Stimulated activated naive CD8-positive, alpha-beta T cell treated with anti-CD3 and anti-CD28 coated beads, Interleukin-15, amount 100 ng/mL, for 72 hours (primary cell): Measurements from ENCODE around the gene SDC1.

Source experiments
- ATAC-seq: fragments of 150-1000 bp; cut with Tn5 transposase; 2 replicates; pipeline ENCODE4 v1.10.0; 2021; ENCODE audit warnings: mild to moderate bottlenecking, moderate library complexity
- DNase-seq, 2 donors: peaks; one replicate each; pipeline ENCODE4 v3.0.0; 2021 to 2022
- H3K27ac Mint-ChIP-seq, 2 donors: one replicate each; pipeline ENCODE4 v1.8.0; 2022; ENCODE audit warnings: mild to moderate bottlenecking in 2 of 2, mixed read lengths in 2 of 2, moderate library complexity in 2 of 2
- H3K27me3 Mint-ChIP-seq: one replicate; pipeline ENCODE4 v1.8.0; 2022; ENCODE audit warnings: mixed read lengths
- H3K4me1 Mint-ChIP-seq: one replicate; pipeline ENCODE4 v1.8.0; 2022; ENCODE audit warnings: mild to moderate bottlenecking, mixed read lengths
- H3K4me3 Mint-ChIP-seq, 2 donors: one replicate each; pipeline ENCODE4 v1.8.0; 2022; ENCODE audit warnings: mild to moderate bottlenecking in 2 of 2, mixed read lengths in 2 of 2, moderate library complexity in 1 of 2
- H3K9me3 Mint-ChIP-seq, 2 donors: one replicate each; pipeline ENCODE4 v1.8.0; 2022; ENCODE audit warnings: mixed read lengths in 2 of 2

The SDC1 gene

DNA sequence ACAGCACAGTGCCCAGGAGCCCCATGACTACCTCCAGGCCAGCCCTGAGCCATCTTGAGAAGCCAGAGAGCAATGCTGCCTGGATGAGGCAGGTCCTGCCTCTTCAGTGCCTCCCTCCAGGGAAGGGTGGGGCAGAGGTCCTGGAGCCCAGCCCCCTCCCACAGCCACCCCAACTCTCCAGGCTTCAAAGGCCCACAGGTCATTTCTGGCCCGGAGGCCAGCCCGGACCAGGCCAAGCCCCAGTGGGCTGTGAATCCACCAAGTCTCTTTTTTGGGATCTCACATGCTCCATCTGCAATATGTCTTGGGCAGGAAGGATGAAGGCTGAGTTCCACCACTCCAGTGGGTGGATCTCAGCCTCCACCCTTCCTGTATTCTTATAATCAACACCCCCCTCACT is 36.7 kb downstream of the SDC1 start:
- no peak overlapping the region for H3K4me3 Mint-ChIP-seq
- H3K9me3 Mint-ChIP-seq, result no peaks in the 10 kb centered on the region
- ATAC-seq (no peak), DNase-seq (no peak)
- no peaks in the 10 kb centered on the region for H3K4me1 Mint-ChIP-seq
- peaks cover 5% of the 10 kb centered on the region for H3K27me3 Mint-ChIP-seq
- no peak overlapping the region for H3K27ac Mint-ChIP-seq

DNA sequence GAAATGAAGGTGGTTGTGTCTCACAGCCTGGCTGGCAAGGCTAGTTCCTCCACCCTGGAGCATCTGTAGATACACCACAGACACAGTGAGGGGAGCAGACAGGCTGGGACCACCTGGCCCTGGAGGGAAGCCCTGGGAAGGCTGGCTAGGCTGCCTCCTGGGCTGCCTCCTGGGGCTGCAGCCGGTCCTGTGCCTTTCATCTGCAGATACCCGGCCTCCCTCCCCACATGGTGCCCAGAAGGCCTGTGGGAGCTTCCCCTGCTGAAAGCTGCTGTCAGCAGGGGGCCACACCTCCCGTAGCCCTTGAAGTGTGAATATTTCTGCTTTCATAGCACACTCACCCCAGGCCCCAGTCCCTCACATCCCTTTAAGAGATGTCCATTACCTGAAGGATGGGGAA is 37.6 kb downstream of the SDC1 start:
- Mint-ChIP-seq H3K27ac (no peak overlapping the region), H3K27me3 (peaks cover 12% of the 10 kb centered on the region), H3K4me3 (no peak overlapping the region), H3K9me3 (no peaks in the 10 kb centered on the region), H3K4me1 (no peaks in the 10 kb centered on the region)
- no peak for ATAC-seq
- no peak for DNase-seq

DNA sequence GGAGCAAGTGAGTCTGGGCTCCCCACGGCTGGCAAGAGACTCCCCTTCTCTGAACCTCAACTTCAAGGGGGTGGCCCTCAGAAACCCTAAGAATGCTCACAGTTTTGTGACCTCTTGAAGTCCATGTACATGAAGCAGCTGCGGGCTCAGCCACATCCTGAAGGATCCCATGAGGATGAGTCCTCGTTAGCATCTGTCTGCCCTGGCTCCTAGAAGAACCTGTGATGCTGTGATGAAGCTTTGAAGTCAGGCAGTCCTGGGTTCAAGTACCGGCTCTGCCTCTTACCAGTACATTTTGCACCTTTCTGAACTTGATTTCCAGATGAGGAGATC is 38.1 kb downstream of the SDC1 start:
- DNase-seq (no peak), ATAC-seq (no peak)
- no peaks in the 10 kb centered on the region for H3K9me3 Mint-ChIP-seq
- H3K27ac Mint-ChIP-seq, result no peak overlapping the region
- H3K27me3 Mint-ChIP-seq, result peaks cover 12% of the 10 kb centered on the region
- no peaks in the 10 kb centered on the region for H3K4me1 Mint-ChIP-seq
- no peak overlapping the region for H3K4me3 Mint-ChIP-seq

DNA sequence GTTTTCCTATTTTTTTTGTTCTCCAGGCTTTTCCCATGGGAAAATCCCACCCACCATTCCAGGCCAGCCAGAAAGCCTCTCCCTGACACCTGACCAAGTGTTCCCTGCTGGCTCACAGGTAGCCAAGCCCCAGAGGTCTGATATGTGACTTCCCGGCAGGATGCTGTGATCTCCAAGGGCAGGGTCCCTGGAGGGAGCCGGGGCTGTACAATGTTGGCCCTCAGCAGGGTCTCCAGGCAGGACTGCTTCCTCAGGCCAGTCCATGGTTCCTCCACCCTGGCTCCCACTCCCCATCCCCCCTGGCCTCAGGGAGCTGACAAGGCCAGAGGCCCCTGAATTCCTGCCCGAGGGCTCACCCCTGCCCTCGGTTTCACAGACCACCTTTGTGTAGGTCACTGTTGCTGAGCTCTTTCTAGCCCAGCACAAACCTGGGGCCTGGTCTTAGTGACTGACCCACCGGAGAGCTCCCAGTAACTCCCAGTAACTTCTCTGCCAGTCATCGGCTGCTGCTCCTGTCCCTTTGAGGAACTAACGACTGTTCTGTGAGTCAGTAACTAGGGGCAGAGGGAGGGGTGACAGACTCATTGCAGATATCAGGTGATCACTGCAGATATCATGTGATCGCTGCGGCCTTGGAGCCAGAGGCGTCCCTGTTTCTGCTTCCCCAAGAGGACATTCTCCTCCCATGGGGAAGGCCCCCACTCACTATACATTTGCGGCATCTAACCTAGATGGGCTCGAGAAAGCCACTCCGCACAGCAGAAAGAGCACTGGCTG is 38.7 kb downstream of the SDC1 start:
- DNase-seq (no peak), ATAC-seq (no peak)
- Mint-ChIP-seq H3K27ac (no peak overlapping the region), H3K4me3 (no peak overlapping the region), H3K4me1 (no peaks in the 10 kb centered on the region), H3K9me3 (no peaks in the 10 kb centered on the region), H3K27me3 (peaks cover 12% of the 10 kb centered on the region)

DNA sequence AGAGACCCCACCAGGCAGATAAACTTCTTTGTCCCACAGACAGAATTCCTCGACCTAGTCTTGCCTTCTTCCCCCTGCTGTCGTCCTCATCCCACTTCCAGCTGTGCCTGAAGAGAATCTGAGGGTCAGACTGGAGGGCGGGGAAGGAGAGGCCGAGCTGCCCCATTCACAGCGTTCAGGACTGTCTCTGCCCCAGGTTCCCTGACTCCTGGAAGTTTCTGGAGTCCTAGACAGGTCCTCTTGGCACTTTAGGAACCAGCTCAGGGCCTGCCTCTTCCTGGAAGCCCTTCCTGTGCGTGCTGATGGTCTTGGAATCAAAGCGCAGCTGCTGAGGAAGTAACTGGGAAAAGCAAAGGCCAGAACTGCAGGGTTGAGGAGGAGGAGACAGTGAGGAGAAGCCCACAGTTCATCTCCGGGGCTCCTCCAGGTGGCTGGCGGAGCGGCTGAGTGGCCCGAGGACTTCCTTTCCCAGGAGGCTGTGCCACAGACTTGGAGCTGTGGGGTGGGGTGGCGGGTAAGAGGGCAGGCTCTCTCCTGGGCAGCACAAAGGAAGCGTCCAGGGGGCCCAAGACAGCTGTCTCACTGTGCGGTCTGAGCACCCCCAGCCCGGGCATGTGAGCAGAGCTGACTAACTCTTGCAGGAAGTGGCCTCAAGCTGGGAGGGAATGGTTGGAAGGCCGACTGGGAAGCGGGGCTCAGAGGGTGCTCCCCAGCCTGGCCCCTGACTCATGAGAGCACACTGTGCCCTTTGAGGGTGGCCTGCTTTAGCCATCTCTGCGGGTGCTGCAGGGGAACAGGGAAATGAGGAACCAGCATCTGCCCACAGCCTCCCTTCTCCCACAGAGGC is 39.5 kb downstream of the SDC1 start:
- peaks cover 12% of the 10 kb centered on the region for H3K27me3 Mint-ChIP-seq
- ATAC-seq, result no peak
- no peaks in the 10 kb centered on the region for H3K4me1 Mint-ChIP-seq
- no peak overlapping the region for H3K27ac Mint-ChIP-seq
- H3K9me3 Mint-ChIP-seq, result no peaks in the 10 kb centered on the region
- no peak for DNase-seq
- H3K4me3 Mint-ChIP-seq, result no peak overlapping the region

DNA sequence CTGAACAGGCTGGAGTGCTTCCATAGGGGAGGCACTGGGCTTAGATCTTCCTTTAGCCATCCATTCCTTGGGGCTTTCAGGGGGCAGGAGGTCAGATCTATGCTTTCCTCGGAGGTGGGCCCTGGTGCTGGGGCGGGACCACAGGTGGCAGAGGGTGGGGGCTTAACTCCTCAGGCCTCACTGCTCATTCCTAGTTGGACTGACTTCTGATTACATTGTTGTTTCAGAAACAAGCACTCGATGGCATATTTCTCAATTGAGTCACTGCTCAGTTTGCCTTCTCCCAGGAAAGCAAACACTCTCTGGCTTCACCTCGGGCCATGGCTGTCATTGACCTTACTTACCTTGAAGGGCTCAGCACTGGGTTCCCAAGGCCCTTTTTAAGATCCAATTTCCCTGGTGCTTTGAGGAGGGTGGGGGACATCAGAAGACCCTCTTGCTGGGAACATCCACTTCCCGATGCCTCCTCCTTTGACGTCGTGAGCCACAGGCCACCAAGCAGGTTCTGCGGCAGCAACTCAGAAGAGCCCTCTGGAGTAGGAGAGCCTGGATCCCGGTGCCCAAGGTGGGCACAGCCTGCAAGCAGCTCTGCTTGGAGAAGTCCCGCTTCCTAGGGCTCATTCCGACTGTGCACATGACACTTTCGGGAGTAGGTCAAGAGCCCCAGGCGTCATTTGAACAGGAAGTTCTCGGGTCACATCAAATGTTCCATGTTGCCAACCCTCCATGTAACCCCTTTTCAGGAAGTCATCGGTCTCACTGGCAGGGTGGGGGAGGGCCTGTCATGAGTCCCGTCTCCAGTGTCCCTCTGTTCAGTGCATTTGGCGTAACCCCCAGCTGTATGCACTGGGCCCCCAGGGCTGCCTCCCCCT is 40.6 kb downstream of the SDC1 start:
- no peaks in the 10 kb centered on the region for H3K9me3 Mint-ChIP-seq
- no peak overlapping the region for H3K4me3 Mint-ChIP-seq
- no peaks in the 10 kb centered on the region for H3K4me1 Mint-ChIP-seq
- H3K27me3 Mint-ChIP-seq, result peaks cover 12% of the 10 kb centered on the region
- ATAC-seq, result no peak
- no peak overlapping the region for H3K27ac Mint-ChIP-seq
- no peak for DNase-seq

DNA sequence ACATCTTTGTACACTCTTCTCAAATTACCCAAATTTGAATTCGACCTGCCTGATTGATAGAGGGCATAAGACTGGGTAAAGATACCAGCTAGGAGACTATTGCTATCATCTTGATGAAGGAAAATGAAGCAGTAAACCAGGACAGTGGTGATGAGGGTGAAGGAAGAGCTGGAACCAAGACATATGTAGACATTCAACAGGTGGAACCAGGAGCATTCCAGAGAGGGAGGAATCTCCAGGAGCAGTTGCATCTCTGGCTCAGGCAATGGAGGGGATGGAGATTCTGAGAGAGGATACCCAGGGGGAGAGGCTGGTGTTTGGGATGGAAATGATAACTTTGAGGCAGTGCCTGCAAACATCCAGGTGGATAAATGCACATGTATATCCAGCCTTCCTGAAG is 41.6 kb downstream of the SDC1 start:
- H3K27ac Mint-ChIP-seq, result no peak overlapping the region
- ATAC-seq, result no peak

DNA sequence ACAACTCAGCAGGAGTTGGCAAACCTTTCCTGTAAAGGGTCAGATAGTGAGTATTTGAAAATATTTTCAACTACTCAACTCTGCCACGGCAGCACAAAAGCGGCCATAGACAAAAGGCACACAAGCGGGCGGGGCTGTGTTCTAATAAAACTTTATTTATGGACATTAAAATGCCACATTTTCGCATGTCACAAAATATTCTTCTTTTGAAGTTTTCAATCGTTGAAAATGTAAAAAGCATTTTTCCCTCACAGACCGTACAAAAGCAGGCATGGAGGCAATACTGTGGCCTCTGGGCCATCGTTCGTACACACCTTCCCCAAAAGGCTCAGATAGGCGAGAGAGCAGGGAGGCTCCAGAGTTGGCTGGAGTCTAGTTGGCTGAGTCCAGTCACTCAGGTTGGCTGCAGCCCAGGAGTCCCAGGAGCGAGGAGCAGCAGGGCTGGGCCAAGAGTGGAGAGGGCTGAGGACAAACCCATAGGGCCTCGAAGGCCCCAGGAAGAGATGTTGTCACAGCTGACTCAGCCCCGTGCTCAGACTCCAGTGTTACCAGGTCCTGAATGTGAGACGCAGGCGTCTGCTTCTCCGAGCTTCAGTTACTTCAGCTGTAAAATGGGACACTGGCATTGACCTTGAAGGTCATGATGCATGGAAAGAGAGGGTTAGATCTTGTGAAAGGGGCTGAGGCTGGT is 42.5 kb downstream of the SDC1 start:
- Mint-ChIP-seq H3K27me3 (peaks cover 12% of the 10 kb centered on the region), H3K4me1 (no peaks in the 10 kb centered on the region), H3K27ac (no peak overlapping the region), H3K9me3 (no peaks in the 10 kb centered on the region), H3K4me3 (no peak overlapping the region)
- DNase-seq (no peak), ATAC-seq (no peak)

More for the DNA sequence above, 41.6 kb downstream of the SDC1 start:
- Mint-ChIP-seq H3K4me3 (no peak overlapping the region), H3K9me3 (no peaks in the 10 kb centered on the region), H3K27me3 (peaks cover 12% of the 10 kb centered on the region), H3K4me1 (no peaks in the 10 kb centered on the region)
- no peak for DNase-seq

DNA sequence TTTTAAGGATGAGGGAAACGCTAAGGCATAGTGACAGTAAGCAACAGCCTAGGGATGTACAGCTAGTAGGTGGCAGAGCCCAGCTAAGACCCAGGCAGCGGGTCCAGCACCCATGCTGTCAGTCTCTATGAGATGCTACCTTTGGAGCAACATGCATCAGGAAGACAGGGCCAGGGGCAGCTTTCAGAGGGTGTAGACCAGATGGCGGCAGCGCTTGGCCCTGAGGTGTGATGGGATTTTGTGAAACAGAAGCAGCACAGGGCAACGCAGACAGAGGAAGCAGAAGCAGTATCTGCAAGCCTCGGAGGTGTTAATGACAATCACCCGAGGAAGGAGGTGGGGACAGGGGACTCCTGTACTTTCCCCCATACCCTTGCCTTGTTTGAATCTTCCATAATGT is 43.2 kb downstream of the SDC1 start:
- peaks cover 12% of the 10 kb centered on the region for H3K27me3 Mint-ChIP-seq
- H3K4me1 Mint-ChIP-seq, result no peaks in the 10 kb centered on the region
- no peak for DNase-seq
- no peak overlapping the region for H3K4me3 Mint-ChIP-seq
- no peak for ATAC-seq
- no peak overlapping the region for H3K27ac Mint-ChIP-seq
- H3K9me3 Mint-ChIP-seq, result no peaks in the 10 kb centered on the region

DNA sequence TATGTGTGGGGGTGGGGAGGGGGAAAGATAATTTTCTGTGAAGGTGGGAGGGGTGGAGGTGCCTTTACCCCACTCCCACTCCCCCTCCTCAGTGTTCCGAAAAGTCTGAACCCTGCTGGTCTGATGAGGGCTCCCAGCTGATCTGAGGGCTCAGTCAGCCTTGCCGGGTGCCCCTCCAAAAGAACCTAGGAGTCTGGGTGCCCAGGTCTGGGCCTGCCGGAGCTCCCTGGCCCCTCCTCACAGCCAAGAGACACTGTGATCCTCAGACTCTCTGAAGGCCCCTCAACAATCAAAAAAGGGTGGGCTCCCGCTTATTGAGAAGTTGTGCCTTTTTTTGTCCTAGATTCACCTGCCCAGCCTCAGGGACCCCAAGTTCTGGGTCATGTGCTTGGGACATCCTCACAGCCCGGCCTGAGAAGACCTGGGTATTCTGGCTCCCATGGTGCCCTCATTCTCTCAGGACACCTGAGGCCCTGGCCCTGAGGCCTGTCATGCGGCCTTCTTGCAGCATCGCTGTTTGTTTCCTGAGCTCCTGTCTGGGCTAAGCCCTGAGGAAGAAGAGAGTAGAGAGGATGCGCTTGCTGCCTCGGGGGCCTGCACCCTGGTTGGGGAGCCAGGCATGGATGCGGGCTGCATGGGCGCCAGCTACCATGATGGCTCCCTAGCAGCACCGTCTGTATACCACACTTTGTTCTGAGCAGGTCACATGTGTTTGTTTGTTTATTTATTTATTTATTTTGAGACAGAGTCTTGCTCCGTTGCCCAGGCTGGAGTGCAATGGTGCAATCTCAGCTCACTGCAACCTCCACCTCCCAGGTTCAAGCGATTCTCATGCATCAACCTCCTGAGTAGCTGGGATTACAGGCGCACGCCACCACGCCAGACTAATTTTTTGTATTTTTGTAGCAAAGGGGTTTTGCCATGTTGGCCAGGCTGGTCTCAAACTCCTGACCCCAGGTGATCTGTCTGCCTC is 44.0 kb downstream of the SDC1 start:
- ATAC-seq, result no peak
- peaks cover 12% of the 10 kb centered on the region for H3K27me3 Mint-ChIP-seq
- H3K4me1 Mint-ChIP-seq, result no peaks in the 10 kb centered on the region
- no peaks in the 10 kb centered on the region for H3K9me3 Mint-ChIP-seq
- no peak overlapping the region for H3K4me3 Mint-ChIP-seq
- H3K27ac Mint-ChIP-seq, result no peak overlapping the region
- DNase-seq, result no peak

DNA sequence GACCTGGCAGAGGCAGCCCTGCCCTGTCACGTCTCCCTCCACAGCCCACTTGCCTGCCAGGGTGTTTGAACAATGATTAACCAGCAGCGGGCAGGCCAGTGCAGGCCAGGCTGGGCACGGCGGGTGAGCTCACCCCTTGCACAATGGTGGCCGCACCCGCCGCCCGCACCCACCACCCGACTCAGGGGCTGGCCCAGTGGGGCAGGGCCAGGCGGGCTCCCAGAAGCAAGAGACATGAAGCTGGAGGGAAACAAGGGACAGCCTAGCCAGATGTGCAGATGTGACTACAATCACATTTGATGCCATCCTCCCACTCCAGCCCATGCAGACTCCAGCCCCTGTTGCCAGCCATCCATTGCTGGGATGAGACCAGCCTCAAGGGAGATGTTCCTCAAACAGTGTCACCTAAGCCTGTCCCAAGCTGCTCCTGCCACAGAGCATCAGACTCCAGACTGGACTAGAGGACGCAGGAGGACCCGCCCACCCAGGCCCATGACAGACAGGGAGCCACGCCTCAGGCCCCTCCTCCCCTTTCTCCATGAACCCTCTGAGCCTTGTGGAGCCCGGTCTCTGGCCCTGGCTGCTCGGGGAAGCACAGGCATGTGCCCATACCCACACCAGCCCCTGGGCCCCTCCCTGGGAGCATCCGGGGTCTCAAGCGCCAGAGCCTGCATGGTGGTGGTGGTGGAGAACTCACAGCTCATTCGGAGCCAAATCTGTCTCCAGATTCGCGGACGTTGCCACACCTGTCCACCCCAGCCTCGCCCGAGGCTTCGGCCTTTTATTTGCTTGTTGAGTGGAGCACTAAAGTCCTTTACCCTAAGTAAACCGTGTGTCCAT is 45.0 kb downstream of the SDC1 start:
- peak; percentile 41 for ATAC-seq
- DNase-seq, result no peak
- Mint-ChIP-seq H3K4me3 (no peak overlapping the region), H3K4me1 (no peaks in the 10 kb centered on the region), H3K27ac (no peak overlapping the region), H3K9me3 (no peaks in the 10 kb centered on the region), H3K27me3 (peaks cover 12% of the 10 kb centered on the region)

DNA sequence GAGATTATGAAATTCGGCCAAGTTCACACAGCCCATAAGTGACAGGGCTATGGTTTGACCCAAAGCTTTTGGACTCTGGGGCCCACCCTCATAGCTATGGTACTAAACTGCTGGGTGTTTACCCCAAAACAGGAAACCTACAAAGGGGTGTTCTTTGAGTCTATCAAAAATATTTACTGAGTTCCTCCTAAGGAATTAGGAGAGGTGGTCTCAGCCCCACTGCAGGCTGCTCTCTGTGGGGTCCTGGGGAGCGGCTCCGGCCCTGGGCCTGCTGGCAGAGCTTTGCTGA is 45.5 kb downstream of the SDC1 start:
- H3K27me3 Mint-ChIP-seq, result peaks cover 12% of the 10 kb centered on the region
- no peaks in the 10 kb centered on the region for H3K9me3 Mint-ChIP-seq
- no peak overlapping the region for H3K4me3 Mint-ChIP-seq
- no peaks in the 10 kb centered on the region for H3K4me1 Mint-ChIP-seq
- no peak for ATAC-seq
- H3K27ac Mint-ChIP-seq, result no peak overlapping the region
- no peak for DNase-seq

DNA sequence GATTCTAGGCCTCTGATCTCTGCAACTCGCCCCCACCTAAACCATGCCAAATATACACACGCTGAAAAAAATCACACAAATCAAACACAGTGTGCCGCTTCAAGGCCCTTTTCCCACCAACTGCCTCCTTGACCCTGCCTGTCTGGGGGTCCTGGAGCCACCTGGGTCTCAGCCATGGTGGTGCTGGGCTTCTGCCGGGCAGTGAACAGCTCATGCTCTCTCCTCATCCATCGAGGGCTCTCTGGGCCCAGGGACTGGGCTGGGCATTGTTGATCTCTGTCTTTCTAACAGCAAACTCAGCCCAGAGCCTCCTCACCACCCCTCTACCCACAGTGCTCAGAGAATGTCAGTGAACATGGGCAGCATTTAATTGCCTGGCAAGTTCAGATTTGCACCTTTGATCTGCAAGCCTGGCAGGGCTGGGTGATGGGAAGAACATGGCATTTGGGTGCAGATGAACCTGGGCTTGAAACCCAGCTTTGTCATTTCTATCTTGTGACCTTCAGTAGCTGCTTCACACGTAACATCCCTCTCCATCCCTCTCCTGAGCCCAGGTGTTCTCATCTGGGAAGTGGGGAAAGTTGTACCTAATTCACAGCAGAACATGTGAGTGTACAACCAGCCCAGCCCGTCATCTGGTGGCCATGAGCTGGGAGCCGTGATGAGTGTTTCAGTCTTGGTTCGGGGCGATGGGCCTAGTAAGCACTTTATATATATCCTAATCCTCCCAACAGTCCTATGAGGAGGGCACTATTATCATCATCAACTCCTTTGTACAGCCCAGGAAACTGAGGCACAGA is 46.1 kb downstream of the SDC1 start:
- no peaks in the 10 kb centered on the region for H3K9me3 Mint-ChIP-seq
- no peak overlapping the region for H3K4me3 Mint-ChIP-seq
- ATAC-seq (no peak), DNase-seq (no peak)
- H3K4me1 Mint-ChIP-seq, result no peaks in the 10 kb centered on the region
- H3K27me3 Mint-ChIP-seq, result peaks cover 12% of the 10 kb centered on the region
- peak overlapping the region in 1 of 2 donors; percentile 60 for H3K27ac Mint-ChIP-seq
